H9 (cell line): ENCODE results near the gene POU2F2. TPM values are rescaled to one million over a fixed set of nuclear protein-coding genes. Genes with fewer than 3 reads are reported as not detected.

ENCODE experiments used
- DNase-seq: peaks from one replicate; pipeline ENCODE4 v3.0.0-alpha.2; 2017
- H2AFZ ChIP-seq: one replicate; pipeline ENCODE4 v1.6.1; 2013; ENCODE audit warnings: mild to moderate bottlenecking, low read length, control low read depth, moderate library complexity
- H2AK5ac ChIP-seq: 2 replicates; pipeline ENCODE4 v1.6.1; 2013; ENCODE audit warnings: low read length, control low read depth, mixed read lengths; ENCODE audit not compliant: insufficient read length
- H2BK120ac ChIP-seq: one replicate; pipeline ENCODE4 v1.6.1; 2013; ENCODE audit warnings: low read depth, mild to moderate bottlenecking, low read length, control low read depth, inconsistent platforms; ENCODE audit not compliant: poor library complexity, severe bottlenecking
- H2BK12ac ChIP-seq: 2 replicates; pipeline ENCODE4 v1.6.1; 2013; ENCODE audit warnings: low read length, control low read depth, mixed read lengths, low read depth; ENCODE audit not compliant: insufficient read length
- H2BK15ac ChIP-seq: 2 replicates; pipeline ENCODE4 v1.6.1; 2013; ENCODE audit warnings: low read depth, low read length, control low read depth
- H2BK20ac ChIP-seq: one replicate; pipeline ENCODE4 v1.6.1; 2013; ENCODE audit warnings: low read depth, mild to moderate bottlenecking, low read length, control low read depth, inconsistent platforms; ENCODE audit not compliant: poor library complexity, severe bottlenecking
- H2BK5ac ChIP-seq: 2 replicates; pipeline ENCODE4 v1.6.1; 2013; ENCODE audit warnings: low read length, control low read depth, mixed read lengths; ENCODE audit not compliant: insufficient read length
- H3K14ac ChIP-seq: 2 replicates; pipeline ENCODE4 v1.6.1; 2013; ENCODE audit warnings: low read length, control low read depth; ENCODE audit not compliant: insufficient read depth
- H3K18ac ChIP-seq: 2 replicates; pipeline ENCODE4 v1.6.1; 2013; ENCODE audit warnings: low read depth, mild to moderate bottlenecking, mixed read lengths, low read length, control low read depth; ENCODE audit not compliant: insufficient read length
- H3K23ac ChIP-seq: 2 replicates; pipeline ENCODE4 v1.6.1; 2013; ENCODE audit warnings: low read length, control low read depth, mixed read lengths, low read depth; ENCODE audit not compliant: insufficient read length
- H3K23me2 ChIP-seq: 2 replicates; pipeline ENCODE4 v1.6.1; 2013; ENCODE audit warnings: low read depth, mild to moderate bottlenecking, mixed read lengths, low read length, control low read depth; ENCODE audit not compliant: insufficient read length, poor library complexity, severe bottlenecking
- H3K27ac ChIP-seq: 2 replicates; pipeline ENCODE4 v1.5.1; 2013; ENCODE audit warnings: low read length, control low read depth, mixed read lengths, low read depth; ENCODE audit not compliant: insufficient read length
- H3K27me3 ChIP-seq: 2 replicates; pipeline ENCODE4 v1.6.1; 2013; ENCODE audit warnings: low read length, control low read depth, inconsistent platforms; ENCODE audit not compliant: insufficient read depth
- H3K4ac ChIP-seq: 2 replicates; pipeline ENCODE4 v1.6.1; 2013; ENCODE audit warnings: low read depth, mild to moderate bottlenecking, control low read depth, inconsistent platforms, low read length, moderate library complexity
- H3K4me1 ChIP-seq: 2 replicates; pipeline ENCODE4 v1.6.1; 2013; ENCODE audit warnings: low read length, control low read depth, inconsistent platforms; ENCODE audit not compliant: insufficient read depth
- H3K4me2 ChIP-seq: 2 replicates; pipeline ENCODE4 v1.6.1; 2013; ENCODE audit warnings: low read length, control low read depth, mixed read lengths; ENCODE audit not compliant: insufficient read length, insufficient read depth
- H3K56ac ChIP-seq: 2 replicates; pipeline ENCODE4 v1.6.1; 2013; ENCODE audit warnings: low read depth, mild to moderate bottlenecking, mixed read lengths, low read length, control low read depth; ENCODE audit not compliant: insufficient read length
- H3K79me1 ChIP-seq: 2 replicates; pipeline ENCODE4 v1.6.1; 2013; ENCODE audit warnings: low read depth, mild to moderate bottlenecking, moderate library complexity, low read length, control low read depth, inconsistent platforms; ENCODE audit not compliant: insufficient read depth, poor library complexity, severe bottlenecking
- H3K79me2 ChIP-seq: 2 replicates; pipeline ENCODE4 v1.6.1; 2013; ENCODE audit warnings: low read length, control low read depth, inconsistent platforms; ENCODE audit not compliant: insufficient read depth
- H3K9ac ChIP-seq: 2 replicates; pipeline ENCODE4 v1.6.1; 2013; ENCODE audit warnings: low read length, control low read depth, mixed read lengths; ENCODE audit not compliant: insufficient read length; ENCODE audit errors: extremely low read depth
- H3K9me3 ChIP-seq: one replicate; pipeline ENCODE4 v1.6.1; 2013; ENCODE audit warnings: low read depth, low read length, inconsistent platforms; ENCODE audit not compliant: control insufficient read depth
- H3T11ph ChIP-seq: one replicate; pipeline ENCODE4 v1.6.1; 2013; ENCODE audit warnings: mild to moderate bottlenecking, low read length, control low read depth, inconsistent platforms
- H4K20me1 ChIP-seq: one replicate; pipeline ENCODE4 v1.6.1; 2013; ENCODE audit not compliant: control insufficient read depth, insufficient read length, insufficient read depth
- H4K5ac ChIP-seq: 2 replicates; pipeline ENCODE4 v1.6.1; 2013; ENCODE audit warnings: low read depth, mild to moderate bottlenecking, mixed read lengths, low read length, control low read depth; ENCODE audit not compliant: insufficient read length
- H4K8ac ChIP-seq: replicated peaks from 2 replicates; pipeline ENCODE4 v1.6.1; 2013; ENCODE audit warnings: low read length, control low read depth, mixed read lengths, low read depth; ENCODE audit not compliant: insufficient read length
- H4K91ac ChIP-seq: 2 replicates; pipeline ENCODE4 v1.6.1; 2013; ENCODE audit warnings: low read depth, mild to moderate bottlenecking, moderate library complexity, mixed read lengths, low read length, control low read depth; ENCODE audit not compliant: insufficient read length
- H3K27ac Mint-ChIP-seq, 3 experiments: 2 replicates in 2 of 3; 3 replicates in 1 of 3; pipeline ENCODE4 v1.8.0; 2020 to 2021; ENCODE audit warnings: mixed read lengths in 3 of 3, mild to moderate bottlenecking in 1 of 3, moderate library complexity in 1 of 3
- H3K27me3 Mint-ChIP-seq: 2 replicates; pipeline ENCODE4 v1.8.0; 2021; ENCODE audit warnings: low read depth, mild to moderate bottlenecking, moderate library complexity, mixed read lengths
- H3K36me3 Mint-ChIP-seq, 3 experiments: 2 replicates in 2 of 3; 3 replicates in 1 of 3; pipeline ENCODE4 v1.8.0; 2020 to 2021; ENCODE audit warnings: low read depth in 3 of 3, mixed read lengths in 3 of 3; ENCODE audit not compliant: insufficient read depth in 1 of 3
- H3K4me1 Mint-ChIP-seq, 2 experiments: 2 replicates each; pipeline ENCODE4 v1.8.0; 2020; ENCODE audit warnings: mixed read lengths in 2 of 2
- H3K4me3 Mint-ChIP-seq, 2 experiments: 2 replicates in 1 of 2; 3 replicates in 1 of 2; pipeline ENCODE4 v1.8.0; 2020 to 2021; ENCODE audit warnings: mild to moderate bottlenecking in 2 of 2, mixed read lengths in 2 of 2, moderate library complexity in 1 of 2
- H3K9me3 Mint-ChIP-seq, 2 experiments: 2 replicates in 1 of 2; 3 replicates in 1 of 2; pipeline ENCODE4 v1.8.0; 2020; ENCODE audit warnings: mild to moderate bottlenecking in 2 of 2, mixed read lengths in 2 of 2, moderate library complexity in 1 of 2
- WGBS: extraction: QIAGEN DNeasy Blood & Tissue Kit; methylation state at CpG from one replicate; pipeline ENCODE4 v1.1.7; 2013; ENCODE audit warnings: missing lambda C conversion rate, low lambda C conversion rate, mixed read lengths; ENCODE audit not compliant: insufficient read length; ENCODE audit errors: extremely low coverage; 5-methylcytosine and 5-hydroxymethylcytosine counted together
- total RNA-seq: library from RNA; stranded (reverse); gene quantifications from 2 replicates; pipeline ENCODE4 v1.2.1, GENCODE V29; 2021
- TF ChIP-seq, protein P1 (sequence below): fragments of 200-600 bp; sonication (generic); conservative IDR thresholded peaks from 3 replicates; pipeline ENCODE4 v1.8.0; 2021; ENCODE audit warnings: antibody characterized with exemption, mild to moderate bottlenecking

The POU2F2 gene
- total RNA-seq, 1 experiment from 2014 or later, result 2.9 TPM

DNA sequence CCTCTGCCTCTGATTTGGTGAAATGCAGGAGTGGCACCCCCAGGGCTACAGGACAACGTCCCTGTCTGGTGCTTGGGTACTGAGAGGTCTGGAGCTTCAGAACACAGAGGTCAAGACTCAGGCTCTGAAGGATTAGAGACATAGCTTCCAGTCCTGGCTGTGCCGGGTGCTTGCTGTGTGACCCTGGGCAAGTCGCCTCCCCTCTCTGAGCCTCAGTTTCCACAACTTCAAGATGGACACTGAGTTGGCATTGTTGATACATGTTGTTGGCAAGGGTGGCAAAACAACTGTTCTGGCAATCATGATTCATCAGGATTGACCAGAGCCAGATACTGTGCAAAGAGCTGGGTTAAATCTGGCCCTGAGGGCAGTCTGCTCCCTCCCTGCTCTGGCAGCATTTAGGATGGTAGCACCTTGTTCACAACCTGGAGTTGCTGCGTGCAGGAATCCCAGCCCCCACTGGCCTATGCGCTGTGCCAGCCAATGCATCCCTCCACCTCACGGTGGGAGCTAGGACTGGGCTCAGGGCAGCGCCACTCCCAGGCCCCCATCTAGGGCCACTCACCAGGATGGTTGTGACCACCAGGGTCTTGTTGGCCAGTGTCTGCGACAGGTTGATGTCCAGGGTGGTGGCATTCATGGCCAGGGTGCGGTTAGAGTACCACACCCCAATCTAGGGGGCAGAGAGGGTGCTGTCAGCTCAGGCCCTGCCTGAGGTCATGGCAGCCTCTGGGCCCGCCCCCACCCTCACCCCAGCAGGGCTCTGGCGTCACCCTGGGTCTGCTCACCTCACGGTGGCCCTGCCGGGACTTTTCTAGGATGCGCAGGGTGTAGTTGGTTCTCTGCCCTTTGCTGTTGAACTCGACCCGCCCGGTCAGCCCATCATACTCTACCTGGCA, 79.0 kb downstream of the POU2F2 start:
- no peak overlapping the region for H2BK12ac ChIP-seq
- H2AK5ac ChIP-seq, result no peak overlapping the region
- H3K79me1 ChIP-seq, result no peaks in the 10 kb centered on the region
- WGBS, result no CpG with 5 or more reads among the region's 17 CpGs
- no peak overlapping the region for H3K18ac ChIP-seq
- no peaks in the 10 kb centered on the region for H3K79me2 ChIP-seq
- H3K9ac ChIP-seq, result no peak overlapping the region
- H3K23ac ChIP-seq, result no peak overlapping the region
- H3K4me3 Mint-ChIP-seq, result no peak overlapping the region
- no peaks in the 10 kb centered on the region for H3K27me3 Mint-ChIP-seq
- H3T11ph ChIP-seq, result no peak overlapping the region
- no peak overlapping the region for H2BK5ac ChIP-seq
- DNase-seq, result no peak
- no peaks in the 10 kb centered on the region for H3K9me3 Mint-ChIP-seq
- H3K4me2 ChIP-seq, result no peak overlapping the region
- no peaks in the 10 kb centered on the region for H3K23me2 ChIP-seq
- H4K8ac ChIP-seq, result no peak overlapping the region
- no peak overlapping the region for H2BK120ac ChIP-seq
- no peak overlapping the region for H4K5ac ChIP-seq
- H3K4me1 Mint-ChIP-seq, result no peaks in the 10 kb centered on the region
- H2AFZ ChIP-seq, result no peak overlapping the region
- TF ChIP-seq, protein P1, sequence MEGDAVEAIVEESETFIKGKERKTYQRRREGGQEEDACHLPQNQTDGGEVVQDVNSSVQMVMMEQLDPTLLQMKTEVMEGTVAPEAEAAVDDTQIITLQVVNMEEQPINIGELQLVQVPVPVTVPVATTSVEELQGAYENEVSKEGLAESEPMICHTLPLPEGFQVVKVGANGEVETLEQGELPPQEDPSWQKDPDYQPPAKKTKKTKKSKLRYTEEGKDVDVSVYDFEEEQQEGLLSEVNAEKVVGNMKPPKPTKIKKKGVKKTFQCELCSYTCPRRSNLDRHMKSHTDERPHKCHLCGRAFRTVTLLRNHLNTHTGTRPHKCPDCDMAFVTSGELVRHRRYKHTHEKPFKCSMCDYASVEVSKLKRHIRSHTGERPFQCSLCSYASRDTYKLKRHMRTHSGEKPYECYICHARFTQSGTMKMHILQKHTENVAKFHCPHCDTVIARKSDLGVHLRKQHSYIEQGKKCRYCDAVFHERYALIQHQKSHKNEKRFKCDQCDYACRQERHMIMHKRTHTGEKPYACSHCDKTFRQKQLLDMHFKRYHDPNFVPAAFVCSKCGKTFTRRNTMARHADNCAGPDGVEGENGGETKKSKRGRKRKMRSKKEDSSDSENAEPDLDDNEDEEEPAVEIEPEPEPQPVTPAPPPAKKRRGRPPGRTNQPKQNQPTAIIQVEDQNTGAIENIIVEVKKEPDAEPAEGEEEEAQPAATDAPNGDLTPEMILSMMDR, result no peak
- H3K56ac ChIP-seq, result no peak overlapping the region
- H3K27ac Mint-ChIP-seq, result no peak overlapping the region
- no peak overlapping the region for H4K91ac ChIP-seq
- peaks cover 4% of the 10 kb centered on the region for H4K20me1 ChIP-seq
- no peak overlapping the region for H2BK20ac ChIP-seq
- no peak overlapping the region for H3K14ac ChIP-seq
- no peak overlapping the region for H2BK15ac ChIP-seq
- peaks cover 39 to 77% (median 70%) of the 10 kb centered on the region in 3 experiments; a peak in 6 of 7 replicates for H3K36me3 Mint-ChIP-seq
- H3K9me3 ChIP-seq, result no peaks in the 10 kb centered on the region
- H3K4ac ChIP-seq, result no peak overlapping the region
- H3K4me1 ChIP-seq, result no peaks in the 10 kb centered on the region
- H3K27ac ChIP-seq, result no peak overlapping the region
- H3K27me3 ChIP-seq, result no peaks in the 10 kb centered on the region
